PFSK-1 (cell line): ENCODE data around the gene WAS.

Experiments used
- POLR2AphosphoS5 ChIP-seq: IDR thresholded peaks from 2 replicates; pipeline ENCODE4 v1.6.1; 2012; ENCODE audit warnings: low read depth, mild to moderate bottlenecking, control low read depth, low read length, moderate library complexity
- TAF1 ChIP-seq: IDR thresholded peaks from 2 replicates; pipeline ENCODE4 v1.6.1; 2012; ENCODE audit warnings: low read length, control low read depth, borderline replicate concordance; ENCODE audit not compliant: insufficient read depth
- TF ChIP-seq, protein P1 (sequence below), 2 experiments: IDR thresholded peaks; 2 replicates each; pipeline versions ENCODE4 v1.6.1 to v1.8.0; 2011 to 2012; ENCODE audit warnings: low read depth in 2 of 2, low read length in 2 of 2, control low read depth in 1 of 2, inconsistent platforms in 1 of 2, mild to moderate bottlenecking in 1 of 2, moderate library complexity in 1 of 2; ENCODE audit not compliant: insufficient read depth in 1 of 2

DNA sequence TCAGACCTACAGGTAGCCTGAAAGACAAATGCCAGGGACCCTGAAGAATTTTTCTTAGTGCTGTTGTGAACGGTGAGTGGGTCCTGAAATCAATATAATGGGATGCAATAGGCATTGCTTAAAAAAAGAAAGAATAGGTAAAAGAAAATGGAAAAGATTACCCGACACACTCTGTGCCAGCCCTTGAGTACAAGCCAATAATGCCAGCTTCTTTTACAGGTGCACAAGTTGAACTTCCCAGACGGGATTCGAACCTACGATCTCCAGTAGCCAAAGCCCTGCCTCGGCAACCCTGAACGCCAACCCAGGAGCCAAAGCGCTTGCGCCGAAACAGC lies 53.2 kb downstream of the WAS start:
- TF ChIP-seq POLR2AphosphoS5 (no peak), TAF1 (no peak)
- TF ChIP-seq, protein P1, sequence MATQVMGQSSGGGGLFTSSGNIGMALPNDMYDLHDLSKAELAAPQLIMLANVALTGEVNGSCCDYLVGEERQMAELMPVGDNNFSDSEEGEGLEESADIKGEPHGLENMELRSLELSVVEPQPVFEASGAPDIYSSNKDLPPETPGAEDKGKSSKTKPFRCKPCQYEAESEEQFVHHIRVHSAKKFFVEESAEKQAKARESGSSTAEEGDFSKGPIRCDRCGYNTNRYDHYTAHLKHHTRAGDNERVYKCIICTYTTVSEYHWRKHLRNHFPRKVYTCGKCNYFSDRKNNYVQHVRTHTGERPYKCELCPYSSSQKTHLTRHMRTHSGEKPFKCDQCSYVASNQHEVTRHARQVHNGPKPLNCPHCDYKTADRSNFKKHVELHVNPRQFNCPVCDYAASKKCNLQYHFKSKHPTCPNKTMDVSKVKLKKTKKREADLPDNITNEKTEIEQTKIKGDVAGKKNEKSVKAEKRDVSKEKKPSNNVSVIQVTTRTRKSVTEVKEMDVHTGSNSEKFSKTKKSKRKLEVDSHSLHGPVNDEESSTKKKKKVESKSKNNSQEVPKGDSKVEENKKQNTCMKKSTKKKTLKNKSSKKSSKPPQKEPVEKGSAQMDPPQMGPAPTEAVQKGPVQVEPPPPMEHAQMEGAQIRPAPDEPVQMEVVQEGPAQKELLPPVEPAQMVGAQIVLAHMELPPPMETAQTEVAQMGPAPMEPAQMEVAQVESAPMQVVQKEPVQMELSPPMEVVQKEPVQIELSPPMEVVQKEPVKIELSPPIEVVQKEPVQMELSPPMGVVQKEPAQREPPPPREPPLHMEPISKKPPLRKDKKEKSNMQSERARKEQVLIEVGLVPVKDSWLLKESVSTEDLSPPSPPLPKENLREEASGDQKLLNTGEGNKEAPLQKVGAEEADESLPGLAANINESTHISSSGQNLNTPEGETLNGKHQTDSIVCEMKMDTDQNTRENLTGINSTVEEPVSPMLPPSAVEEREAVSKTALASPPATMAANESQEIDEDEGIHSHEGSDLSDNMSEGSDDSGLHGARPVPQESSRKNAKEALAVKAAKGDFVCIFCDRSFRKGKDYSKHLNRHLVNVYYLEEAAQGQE (IDR thresholded peaks at IDR 0.05; ENCODE audit: insufficient read depth in 1 of 2, low read depth in 2 of 2, low read length in 2 of 2), result no peak
